ENCODE data around the gene NOS1.

DNA sequence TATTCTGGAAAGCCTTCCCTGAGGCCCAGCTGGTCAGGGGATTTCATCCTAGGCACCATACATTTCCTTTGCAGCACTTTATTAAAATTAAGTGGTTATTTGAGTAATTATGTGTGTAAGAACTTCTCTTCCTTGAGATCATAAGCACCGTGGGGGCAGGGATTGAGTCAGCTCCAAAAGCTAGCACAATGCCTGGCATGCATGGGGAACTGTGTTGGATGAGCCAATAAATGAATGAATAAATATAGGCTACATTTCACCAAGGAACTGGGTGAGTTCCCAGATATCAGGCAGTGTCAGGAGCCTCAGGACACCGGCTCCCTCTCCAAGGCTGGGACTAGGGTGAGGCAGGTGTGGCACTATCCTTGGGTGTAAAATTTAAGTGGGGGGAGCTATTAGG is 88.3 kb downstream of the NOS1 start:
- TF ChIP-seq GATA2 (IDR thresholded peaks at IDR 0.05; ENCODE audit: low read depth, low read length) (no peak), GATA3 (IDR thresholded peaks at IDR 0.05; ENCODE audit: low read depth, low read length) (no peak)

Data from SH-SY5Y (cell line).